NCI-H82 treated with DMSO at 0.1 percent for 48 hours (cell line): ENCODE data around the gene DNAJC6.
"Not testable (repeated sequence)": the region's sequence is repeated elsewhere in the genome, so short reads cannot be mapped to it uniquely, and the experiment has no call there.

Source experiments
- DNase-seq: peaks from one replicate; lab custom pipeline; 2025; ENCODE audit not compliant: unreplicated experiment; lab: John Stamatoyannopoulos, UW

DNAJC6 gene

GRCh38 chr1:65309304-65310077 lies at the start of gene DNAJC6:
Gene DNAJC6, plus strand, starts transcription at chr1:65309543. Its CDS starts 203 bp downstream, at chr1:65309746.
- no peak for DNase-seq

GRCh38 chr1:65259816-65260215 lies 49.5 kb upstream of the DNAJC6 start:
- DNase-seq: no peak

- DNase-seq: no peak
Measured at GRCh38 chr1:65260851-65261473, 48.4 kb upstream of the DNAJC6 start.

DNA sequence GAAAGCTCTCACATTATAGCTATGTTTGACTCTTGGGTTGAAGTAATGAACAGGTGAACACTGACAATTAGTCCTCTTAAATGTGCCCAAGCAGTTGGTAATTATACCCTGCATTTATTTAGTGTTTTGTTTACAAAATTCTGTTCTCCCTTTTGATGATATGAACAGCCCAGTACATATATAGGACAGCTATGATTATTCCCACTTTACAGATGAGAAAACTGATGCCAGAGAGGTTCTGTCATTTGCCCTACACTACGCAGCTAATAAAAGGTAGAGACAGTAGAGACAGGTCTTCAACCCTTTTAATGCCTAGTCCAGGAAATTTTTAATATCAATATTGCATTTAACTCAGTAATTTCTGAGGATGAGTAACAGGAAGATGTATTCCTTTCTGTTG lies 46.1 kb upstream of the DNAJC6 start:
- DNase-seq: no peak

DNA sequence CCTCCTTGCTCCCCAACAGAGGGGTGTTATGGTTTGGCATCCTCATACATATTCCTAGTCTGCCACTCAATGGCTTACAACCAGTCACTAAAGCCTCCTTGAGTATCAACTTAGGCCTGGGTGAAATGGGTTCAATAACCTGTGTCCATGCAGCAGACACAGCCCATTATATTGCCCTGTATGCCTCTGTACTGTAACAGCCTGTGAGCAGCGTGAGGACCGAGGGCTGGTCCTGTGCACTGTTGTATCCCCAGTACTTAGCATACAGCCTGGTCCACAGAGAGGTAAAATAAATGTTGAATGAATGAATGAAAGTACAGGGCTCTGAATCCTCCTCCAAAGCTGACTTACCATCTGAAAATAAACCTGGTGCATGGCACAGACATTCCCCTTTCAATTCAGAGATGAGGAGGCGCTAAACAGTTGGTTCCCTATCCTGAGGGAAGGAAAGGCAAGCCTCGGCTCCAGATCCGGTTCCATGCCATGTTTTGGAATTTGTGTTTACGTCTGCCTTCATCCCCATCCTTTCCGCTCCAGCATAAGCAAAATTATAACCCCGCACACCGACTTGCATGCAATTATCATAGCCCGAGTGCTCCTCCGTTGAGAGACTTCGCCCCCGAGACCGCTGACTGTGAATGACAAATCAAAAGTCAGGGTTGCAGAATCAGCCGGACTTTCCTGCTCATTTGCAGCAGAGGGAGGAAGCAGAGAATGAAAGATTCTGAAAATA lies 45.0 kb upstream of the DNAJC6 start:
- peak; percentile 72 for DNase-seq

DNA sequence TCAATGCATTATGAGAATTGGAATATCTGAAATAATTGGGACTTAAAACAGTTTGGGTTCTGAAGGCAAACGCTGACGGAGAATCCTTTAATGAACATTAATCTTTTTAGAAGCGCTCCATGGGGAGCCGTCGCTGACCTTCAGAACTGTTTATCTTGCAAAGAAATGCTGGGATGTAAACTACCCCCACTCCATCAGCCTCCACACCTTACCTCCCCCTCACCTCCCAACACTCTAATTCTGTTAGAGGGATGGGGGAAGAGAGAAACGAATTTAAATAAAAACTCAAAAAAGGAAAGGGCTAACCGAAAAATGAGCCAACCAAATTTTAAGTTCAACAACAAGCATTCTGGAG lies 44.1 kb upstream of the DNAJC6 start:
- peak; percentile 77 for DNase-seq

DNA sequence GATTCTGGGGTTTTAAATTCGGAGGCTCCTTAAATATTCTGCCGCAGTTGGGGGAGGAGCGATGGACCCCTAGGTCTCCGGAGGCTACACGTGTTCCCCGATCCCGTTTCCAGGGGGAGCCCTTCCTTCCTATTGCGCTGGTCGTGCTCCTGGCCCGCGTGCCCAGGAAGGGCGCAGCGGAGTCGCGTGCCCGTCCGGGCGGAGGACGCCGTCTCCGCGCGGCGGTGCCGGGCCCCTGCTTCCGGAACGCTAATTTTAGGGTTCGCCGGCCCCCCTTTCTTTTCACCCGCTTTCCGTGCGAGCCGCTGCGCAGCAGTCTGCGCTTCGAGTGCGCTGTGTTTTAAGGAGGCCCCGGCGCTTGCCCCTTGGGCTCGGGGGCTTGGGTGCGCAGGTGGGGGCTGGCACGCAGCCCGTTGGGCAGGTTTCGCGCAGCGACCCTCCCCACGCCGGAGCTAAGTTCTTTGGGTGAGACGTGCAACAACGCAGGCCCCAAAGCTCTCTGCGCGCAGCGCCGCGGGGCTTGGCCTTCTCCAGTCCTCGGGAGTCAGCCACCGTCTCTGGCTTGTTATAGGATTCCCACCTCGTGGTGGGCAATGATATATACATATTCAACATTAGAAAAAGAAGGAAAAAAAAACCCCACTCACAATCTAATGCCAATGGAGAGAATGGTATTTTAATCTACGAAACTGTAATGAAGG lies 43.5 kb upstream of the DNAJC6 start:
- DNase-seq: peak; percentile 77

DNA sequence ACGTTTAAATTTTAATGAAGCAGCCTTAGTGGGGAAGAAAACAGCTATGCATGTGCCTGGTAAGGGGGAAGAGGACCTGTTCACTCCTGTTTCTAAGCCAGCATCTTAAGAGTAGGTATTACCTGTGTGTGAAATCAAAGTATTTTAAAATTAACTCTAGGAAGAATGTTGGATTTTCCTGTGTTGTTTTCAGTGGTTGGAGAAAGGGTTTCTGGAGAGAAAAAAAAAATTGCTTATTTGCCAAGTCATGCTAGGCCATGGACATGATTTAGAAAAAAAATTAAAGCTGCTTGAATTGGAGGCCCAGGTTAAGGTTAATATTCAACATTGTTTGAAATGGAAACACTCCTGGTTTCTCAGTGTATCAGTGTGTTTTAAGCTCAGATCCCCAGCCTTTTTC lies 42.9 kb upstream of the DNAJC6 start:
- no peak for DNase-seq

DNA sequence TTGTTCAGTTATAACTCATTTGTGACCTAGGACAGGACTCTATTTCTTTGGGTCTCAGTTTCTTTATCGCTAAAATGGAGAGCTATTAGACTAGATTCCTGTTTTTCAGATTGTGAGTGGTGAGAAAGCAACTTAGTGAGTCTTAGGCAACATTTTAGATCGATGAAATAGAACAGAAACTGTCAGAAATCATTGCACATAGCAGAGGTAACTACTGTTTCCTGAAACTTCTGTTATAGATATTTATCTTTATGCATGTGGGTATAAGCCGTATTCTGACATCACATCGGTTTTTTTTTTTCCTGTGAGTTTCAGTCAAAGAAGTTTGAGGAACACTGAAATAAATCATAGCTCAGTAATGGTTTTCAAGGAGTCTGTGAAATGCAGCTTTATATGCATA lies 42.1 kb upstream of the DNAJC6 start:
- DNase-seq: no peak

- no peak for DNase-seq
Measured at GRCh38 chr1:65267683-65268082, 41.7 kb upstream of the DNAJC6 start.

GRCh38 chr1:65269612-65270011 lies 39.7 kb upstream of the DNAJC6 start:
- DNase-seq: no peak

- DNase-seq: no peak
Measured at GRCh38 chr1:65276197-65276939, 33.0 kb upstream of the DNAJC6 start.

DNA sequence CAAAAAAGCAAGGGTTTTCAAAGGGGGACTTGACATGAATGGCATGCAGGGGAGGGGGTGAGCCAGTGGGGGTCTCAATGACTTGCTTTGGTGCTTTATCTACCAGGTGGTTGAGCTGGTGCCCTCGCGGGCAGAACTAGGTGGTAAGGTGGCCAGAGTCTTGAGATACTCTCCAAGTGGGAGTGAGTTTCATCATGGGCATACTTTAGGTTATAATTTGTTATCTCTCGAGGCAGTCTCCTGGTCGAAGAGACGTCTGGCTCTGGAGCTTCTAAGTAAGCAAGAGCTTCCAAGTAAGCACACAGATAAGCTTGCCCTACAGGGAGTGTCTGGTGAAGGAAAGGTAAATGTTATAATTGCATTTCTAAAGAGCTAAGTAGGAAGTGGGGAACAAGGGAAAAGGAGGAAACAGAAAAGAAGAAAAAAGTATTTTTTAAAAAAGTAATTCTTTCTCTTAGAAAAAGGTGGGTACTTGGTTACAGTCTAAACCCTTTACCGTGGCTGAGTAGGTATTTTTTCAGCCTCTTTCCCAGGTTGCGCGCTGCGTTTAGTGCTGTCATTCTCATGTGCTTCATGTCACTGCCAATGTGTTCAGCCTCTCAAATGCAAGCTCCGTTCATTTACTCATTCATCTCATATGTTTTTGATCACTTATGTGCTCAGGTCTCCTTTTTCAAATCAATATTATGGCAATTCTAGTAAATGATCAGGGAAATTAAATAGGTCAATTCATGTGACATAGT lies 31.6 kb upstream of the DNAJC6 start:
- DNase-seq: no peak

GRCh38 chr1:65278376-65279069 lies 30.8 kb upstream of the DNAJC6 start:
- no peak for DNase-seq

GRCh38 chr1:65279070-65279779 lies 30.1 kb upstream of the DNAJC6 start:
- DNase-seq: no peak

DNA sequence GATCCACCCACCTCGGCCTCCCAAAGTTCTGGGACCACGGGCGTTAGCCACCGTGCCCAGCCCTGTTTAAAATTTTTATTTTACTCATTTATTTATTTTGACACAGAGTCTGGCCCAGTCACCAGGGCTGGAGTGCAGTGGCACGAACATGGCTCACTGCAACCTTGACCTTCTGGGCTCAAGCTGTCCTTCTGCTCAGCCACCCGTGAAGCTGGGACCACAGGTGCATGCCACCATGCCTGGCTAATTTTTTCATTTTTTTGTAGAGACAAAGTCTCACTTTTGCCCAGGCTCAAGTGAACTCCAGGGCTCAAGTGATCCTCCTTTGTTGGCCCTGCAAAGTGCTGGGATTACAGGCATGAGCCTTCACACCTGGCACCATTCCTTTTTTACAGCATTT lies 27.5 kb upstream of the DNAJC6 start:
- no peak for DNase-seq

DNA sequence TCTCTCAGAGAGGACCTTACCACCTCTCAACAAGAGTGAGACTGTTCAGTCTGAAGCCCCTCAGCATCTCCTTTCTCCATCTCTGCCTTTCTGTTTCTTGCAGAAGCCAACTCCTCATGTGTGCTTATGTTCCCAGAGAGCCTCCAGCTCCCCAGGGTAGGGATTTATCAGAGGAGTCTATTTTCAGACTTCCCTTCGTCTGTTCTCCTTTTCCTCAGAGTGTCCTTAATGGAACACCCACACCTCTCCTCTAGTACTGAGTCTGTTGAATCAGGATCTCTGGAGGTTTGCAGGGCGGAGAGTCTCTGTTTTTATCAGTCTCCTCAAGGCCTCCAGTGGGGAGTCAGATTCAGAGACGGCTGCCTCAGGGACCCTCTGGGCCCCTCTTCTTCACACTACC lies 25.1 kb upstream of the DNAJC6 start:
- DNase-seq: no peak

DNA sequence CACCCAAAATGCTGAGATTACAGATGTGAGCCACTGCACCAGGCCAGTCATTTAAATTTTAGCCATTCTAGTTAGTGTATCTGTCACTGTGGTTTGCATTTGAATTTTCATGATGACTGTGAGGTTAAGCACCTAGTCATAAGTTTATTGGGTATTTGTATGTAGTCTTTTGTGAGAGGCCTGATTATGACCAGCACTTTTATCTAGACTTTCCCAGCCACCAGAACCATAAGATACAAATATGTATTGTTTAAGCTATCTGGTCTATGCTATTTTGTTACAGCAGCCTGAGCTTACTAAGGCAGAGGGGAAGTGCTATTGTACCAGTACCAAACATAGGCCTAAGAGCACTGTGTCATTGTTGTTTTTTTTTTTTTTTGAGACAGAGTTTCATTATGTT lies 19.9 kb upstream of the DNAJC6 start:
- DNase-seq: no peak

DNA sequence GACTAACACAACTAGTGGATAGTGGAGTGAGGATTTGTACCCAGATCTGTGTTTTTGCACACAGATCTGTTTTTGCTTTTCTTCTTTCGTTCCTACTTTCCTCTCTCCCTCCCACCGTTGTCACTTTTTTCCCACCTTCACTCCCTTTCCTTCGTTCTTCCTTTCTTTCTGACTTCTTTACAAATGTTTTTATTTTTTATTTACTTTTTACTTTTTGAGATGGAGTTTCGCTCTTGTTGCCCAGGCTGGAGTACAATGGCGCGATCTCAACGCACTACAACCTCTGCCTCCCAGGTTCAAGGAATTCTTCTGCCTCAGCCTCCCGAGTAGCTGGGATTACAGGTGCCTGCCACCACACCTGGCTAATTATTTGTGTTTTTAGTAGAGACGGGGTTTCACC lies 17.5 kb upstream of the DNAJC6 start:
- DNase-seq: not testable (repeated sequence)
